ENCODE results near the gene WDR70.

GRCh38 chr5:37801521-37801920 is 422.4 kb downstream of the WDR70 start:
- TF ChIP-seq CTCF (IDR thresholded peaks at IDR 0.05; ENCODE audit: insufficient read depth, low read depth, low read length) (no peak), EZH2 (IDR thresholded peaks at IDR 0.05; ENCODE audit: insufficient read depth, low read length) (no peak)

Data from astrocyte (in vitro differentiated cells and primary cell).